Trophoblast cell (in vitro differentiated cells and primary cell): ENCODE measurements around the gene CYP3A4.
"Not testable (repeated sequence)": the region's sequence is repeated elsewhere in the genome, so short reads cannot be mapped to it uniquely, and the experiment has no call there.

ENCODE experiments used
- DNase-seq, 2 donors: peaks; one replicate each; pipeline ENCODE4 v3.0.0-alpha.2; 2016
- H2AFZ ChIP-seq: 2 replicates; pipeline ENCODE4 v1.6.1; 2013; ENCODE audit warnings: low read length, moderate library complexity, mild to moderate bottlenecking; ENCODE audit not compliant: insufficient read depth, poor library complexity
- H2AK5ac ChIP-seq: 2 replicates; pipeline ENCODE4 v1.6.1; 2013; ENCODE audit warnings: mild to moderate bottlenecking, low read length
- H2BK120ac ChIP-seq: 2 replicates; pipeline ENCODE4 v1.6.1; 2013; ENCODE audit warnings: low read length, mild to moderate bottlenecking, moderate library complexity; ENCODE audit not compliant: insufficient read depth, poor library complexity
- H2BK12ac ChIP-seq: 2 replicates; pipeline ENCODE4 v1.6.1; 2013; ENCODE audit warnings: mild to moderate bottlenecking, low read length, moderate library complexity
- H2BK5ac ChIP-seq: 2 replicates; pipeline ENCODE4 v1.6.1; 2013; ENCODE audit warnings: low read length, low read depth, moderate library complexity, mild to moderate bottlenecking; ENCODE audit not compliant: poor library complexity
- H3K14ac ChIP-seq: 2 replicates; pipeline ENCODE4 v1.6.1; 2013; ENCODE audit warnings: mild to moderate bottlenecking, low read length
- H3K18ac ChIP-seq: 2 replicates; pipeline ENCODE4 v1.6.1; 2013; ENCODE audit warnings: mild to moderate bottlenecking, low read length
- H3K23ac ChIP-seq: 2 replicates; pipeline ENCODE4 v1.6.1; 2013; ENCODE audit warnings: low read length
- H3K27ac ChIP-seq: 2 replicates; pipeline ENCODE4 v1.5.1; 2013; ENCODE audit warnings: low read depth, mild to moderate bottlenecking, inconsistent platforms, low read length, moderate library complexity
- H3K27me3 ChIP-seq: 2 replicates; pipeline ENCODE4 v1.6.1; 2013; ENCODE audit warnings: inconsistent platforms, mild to moderate bottlenecking, low read length, moderate library complexity; ENCODE audit not compliant: insufficient read depth
- H3K36me3 ChIP-seq, 2 experiments: 1 replicate in 1 of 2; 2 replicates in 1 of 2; pipeline ENCODE4 v1.6.1; 2013; ENCODE audit warnings: low read length in 2 of 2, mild to moderate bottlenecking in 2 of 2, moderate library complexity in 1 of 2; ENCODE audit not compliant: insufficient read depth in 2 of 2, control insufficient read depth in 1 of 2
- H3K4ac ChIP-seq: 2 replicates; pipeline ENCODE4 v1.6.1; 2013; ENCODE audit warnings: low read depth, mild to moderate bottlenecking, low read length, moderate library complexity
- H3K4me1 ChIP-seq, 2 experiments: 1 replicate in 1 of 2; 2 replicates in 1 of 2; pipeline ENCODE4 v1.6.1; 2013; ENCODE audit warnings: low read length in 2 of 2, mild to moderate bottlenecking in 2 of 2, moderate library complexity in 1 of 2; ENCODE audit not compliant: insufficient read depth in 2 of 2, control insufficient read depth in 1 of 2
- H3K4me2 ChIP-seq: 2 replicates; pipeline ENCODE4 v1.6.1; 2013; ENCODE audit warnings: inconsistent platforms, mild to moderate bottlenecking, low read length, moderate library complexity
- H3K4me3 ChIP-seq: 2 replicates; pipeline ENCODE4 v1.5.1; 2013; ENCODE audit warnings: mild to moderate bottlenecking, low read depth, low read length, inconsistent platforms
- H3K79me1 ChIP-seq: one replicate; pipeline ENCODE4 v1.6.1; 2013; ENCODE audit warnings: low read length
- H3K79me2 ChIP-seq: 2 replicates; pipeline ENCODE4 v1.6.1; 2013; ENCODE audit warnings: low read length, mild to moderate bottlenecking; ENCODE audit not compliant: control insufficient read depth, insufficient read depth, poor library complexity
- H3K9ac ChIP-seq: 2 replicates; pipeline ENCODE4 v1.6.1; 2013; ENCODE audit warnings: mild to moderate bottlenecking, low read length
- H3K9me3 ChIP-seq: 2 replicates; pipeline ENCODE4 v1.6.1; 2013; ENCODE audit warnings: low read depth, mild to moderate bottlenecking, control low read depth, inconsistent platforms, low read length; ENCODE audit not compliant: insufficient read depth
- H4K12ac ChIP-seq: 2 replicates; pipeline ENCODE4 v1.6.1; 2013; ENCODE audit warnings: low read depth, mild to moderate bottlenecking, low read length, moderate library complexity
- H4K8ac ChIP-seq: 2 replicates; pipeline ENCODE4 v1.6.1; 2013; ENCODE audit warnings: low read depth, mild to moderate bottlenecking, low read length, moderate library complexity
- H4K91ac ChIP-seq: one replicate; pipeline ENCODE4 v1.6.1; 2013; ENCODE audit warnings: low read depth, mild to moderate bottlenecking, low read length, moderate library complexity
- WGBS: extraction: QIAGEN DNeasy Blood & Tissue Kit; methylation state at CpG from one replicate; pipeline ENCODE4 v1.1.7; 2013; ENCODE audit warnings: missing lambda C conversion rate; ENCODE audit not compliant: insufficient read length, insufficient coverage; ENCODE audit errors: extremely low coverage; 5-methylcytosine and 5-hydroxymethylcytosine counted together

The CYP3A4 gene

DNA sequence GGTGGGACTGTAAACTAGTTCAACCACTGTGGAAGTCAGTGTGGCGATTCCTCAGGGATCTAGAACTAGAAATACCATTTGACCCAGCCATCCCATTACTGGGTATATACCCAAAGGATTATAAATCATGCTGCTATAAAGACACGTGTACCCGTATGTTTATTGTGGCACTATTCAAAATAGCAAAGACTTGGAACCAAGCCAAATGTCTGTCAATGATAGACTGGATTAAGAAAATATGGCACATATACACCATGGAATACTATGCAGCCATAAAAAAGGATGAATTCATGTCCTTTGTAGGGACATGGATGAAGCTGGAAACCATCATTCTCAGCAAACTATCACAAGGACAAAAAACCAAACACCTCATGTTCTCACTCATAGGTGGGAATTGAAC is 37.1 kb downstream of the CYP3A4 start:
- H3K9me3 ChIP-seq, H3K18ac ChIP-seq, H3K23ac ChIP-seq, H2BK5ac ChIP-seq, H4K8ac ChIP-seq, H2AFZ ChIP-seq, H3K36me3 ChIP-seq, H3K79me2 ChIP-seq, H3K27ac ChIP-seq, H2BK12ac ChIP-seq, H2BK120ac ChIP-seq, H3K79me1 ChIP-seq, H3K4me2 ChIP-seq, DNase-seq, H3K14ac ChIP-seq, H3K4me3 ChIP-seq, H4K12ac ChIP-seq, H3K27me3 ChIP-seq, H3K4me1 ChIP-seq, H2AK5ac ChIP-seq, H3K4ac ChIP-seq, H4K91ac ChIP-seq, H3K9ac ChIP-seq: not testable (repeated sequence)
- WGBS: no CpG with 5 or more reads among the region's 3 CpGs

DNA sequence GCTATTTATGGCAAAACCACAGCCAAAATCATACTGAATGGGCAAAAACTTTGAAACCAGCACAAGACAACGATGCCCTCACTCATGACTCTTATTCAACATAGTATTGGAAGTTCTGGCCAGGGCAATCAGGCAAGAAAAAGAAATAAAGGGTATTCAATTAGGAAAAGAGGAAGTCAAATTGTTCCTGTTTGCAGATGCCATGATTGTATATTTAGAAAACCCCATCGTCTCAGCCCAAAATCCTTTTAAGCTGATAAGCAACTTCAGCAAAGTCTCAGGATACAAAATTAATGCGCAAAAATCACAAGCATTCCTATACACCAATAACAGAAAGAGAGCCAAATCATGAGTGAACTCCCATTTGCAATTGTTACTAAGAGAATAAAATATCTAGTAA is 38.6 kb downstream of the CYP3A4 start:
- not testable (repeated sequence) for H3K23ac ChIP-seq, H3K4me1 ChIP-seq, H4K12ac ChIP-seq, H3K4me3 ChIP-seq, H2BK5ac ChIP-seq, H4K8ac ChIP-seq, H3K27me3 ChIP-seq, H3K4ac ChIP-seq, H3K79me1 ChIP-seq, H3K9ac ChIP-seq, H3K79me2 ChIP-seq, H2AFZ ChIP-seq, H2AK5ac ChIP-seq, H3K14ac ChIP-seq, H2BK12ac ChIP-seq, H3K18ac ChIP-seq, H2BK120ac ChIP-seq, H3K27ac ChIP-seq, DNase-seq, H3K4me2 ChIP-seq, H3K36me3 ChIP-seq, H4K91ac ChIP-seq, H3K9me3 ChIP-seq
- no CpG with 5 or more reads among the region's 3 CpGs for WGBS

DNA sequence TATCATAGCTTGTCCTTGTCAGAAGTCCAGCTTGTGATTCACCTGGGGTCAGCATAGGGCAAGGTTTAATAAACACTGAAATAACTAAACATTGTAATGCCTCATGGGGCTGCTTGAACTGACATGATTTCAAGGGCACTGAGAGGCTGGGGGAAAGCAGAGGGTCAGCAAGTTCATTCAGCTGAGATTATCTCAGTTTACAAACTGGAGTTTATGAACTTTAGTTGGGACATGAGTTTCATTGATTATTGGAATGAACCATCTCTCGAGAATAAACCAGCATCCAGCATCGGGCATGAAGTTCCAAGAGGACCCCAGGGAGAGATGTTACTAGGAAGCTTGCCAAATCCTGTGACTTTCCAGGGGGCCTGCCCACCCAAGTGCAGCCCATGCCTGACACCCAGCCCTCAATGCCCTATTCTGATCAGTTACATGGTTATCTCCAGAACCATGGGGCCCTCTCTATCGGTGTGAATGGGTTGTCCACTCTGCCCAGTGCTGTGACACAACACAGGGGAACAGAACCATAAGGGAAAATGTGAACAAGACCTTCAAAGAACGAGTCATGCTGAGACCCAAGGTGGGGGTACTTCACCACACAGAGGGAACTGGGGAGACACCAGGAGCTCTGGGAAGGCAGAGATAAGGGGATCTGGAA is 41.1 kb downstream of the CYP3A4 start:
- Histone ChIP-seq H4K12ac (no peak overlapping the region), H2BK12ac (no peak overlapping the region), H2AK5ac (no peak overlapping the region), H3K4me3 (no peak overlapping the region), H3K27ac (no peak overlapping the region), H2AFZ (no peak overlapping the region), H3K79me1 (no peaks in the 10 kb centered on the region), H3K4ac (no peak overlapping the region), H3K79me2 (no peaks in the 10 kb centered on the region), H3K4me1 (peaks cover 0 to 2% of the 10 kb centered on the region in 2 experiments), H4K8ac (no peak overlapping the region), H3K27me3 (no peaks in the 10 kb centered on the region), H3K36me3 (peaks cover 0 to 2% of the 10 kb centered on the region in 2 experiments), H3K23ac (no peak overlapping the region), H3K18ac (no peak overlapping the region), H2BK5ac (no peak overlapping the region), H2BK120ac (no peak overlapping the region), H4K91ac (no peak overlapping the region), H3K4me2 (no peak overlapping the region), H3K14ac (peak overlapping the region; percentile 33), H3K9me3 (no peaks in the 10 kb centered on the region), H3K9ac (no peak overlapping the region)
- no peak for DNase-seq
- WGBS: no CpG with 5 or more reads among the region's 4 CpGs

DNA sequence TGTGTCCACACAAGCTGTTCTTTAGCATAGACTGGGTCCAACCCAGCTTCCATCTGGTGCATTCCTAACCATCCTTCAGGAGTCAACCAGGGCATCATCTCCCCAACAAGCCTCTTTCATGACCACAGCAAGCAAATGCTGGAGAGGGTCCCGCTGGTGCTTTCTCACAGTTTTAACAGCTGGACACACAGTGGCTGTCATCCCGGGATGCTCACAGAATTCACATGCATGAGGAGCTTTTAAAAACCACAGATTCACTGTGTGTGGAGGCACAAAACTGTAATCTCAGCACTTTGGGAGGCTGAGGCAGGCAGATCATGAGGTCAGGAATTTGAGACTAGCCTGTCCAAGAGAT is 42.6 kb downstream of the CYP3A4 start:
- no peak overlapping the region for H3K23ac ChIP-seq
- no peak for DNase-seq
- no peak overlapping the region for H3K9ac ChIP-seq
- H3K4ac ChIP-seq: no peak overlapping the region
- H3K79me1 ChIP-seq: no peaks in the 10 kb centered on the region
- no peak overlapping the region for H3K18ac ChIP-seq
- no peak overlapping the region for H2BK12ac ChIP-seq
- H3K27ac ChIP-seq: no peak overlapping the region
- no CpG with 5 or more reads among the region's 2 CpGs for WGBS
- H3K14ac ChIP-seq: no peak overlapping the region
- H4K8ac ChIP-seq: no peak overlapping the region
- no peaks in the 10 kb centered on the region for H3K9me3 ChIP-seq
- no peaks in the 10 kb centered on the region for H3K27me3 ChIP-seq
- H2AFZ ChIP-seq: no peak overlapping the region
- H2BK120ac ChIP-seq: no peak overlapping the region
- no peak overlapping the region for H4K91ac ChIP-seq
- no peak overlapping the region for H4K12ac ChIP-seq
- no peak overlapping the region for H3K4me3 ChIP-seq
- no peaks in the 10 kb centered on the region for H3K79me2 ChIP-seq
- no peak overlapping the region for H3K4me2 ChIP-seq
- H2BK5ac ChIP-seq: no peak overlapping the region
- H3K4me1 ChIP-seq: peaks cover 0 to 2% of the 10 kb centered on the region in 2 experiments
- H3K36me3 ChIP-seq: peaks cover 0 to 2% of the 10 kb centered on the region in 2 experiments
- H2AK5ac ChIP-seq: no peak overlapping the region
